SJCRH30 (cell line): Measurements from ENCODE around the gene TRMT44. TPM values are rescaled to one million over a fixed set of nuclear protein-coding genes. Genes with fewer than 3 reads are reported as not detected.

Experiments used
- DNase-seq, 2 experiments: peaks; one replicate each; pipeline ENCODE4 v3.0.0-alpha.2; 2015 to 2020
- H3K27ac ChIP-seq: fragments of 250-450 bp; sonication (Bioruptor Pico); 2 replicates; pipeline ENCODE4 v1.5.1; 2020; ENCODE audit warnings: mild to moderate bottlenecking, moderate library complexity
- H3K27me3 ChIP-seq: fragments of 250-450 bp; sonication (Bioruptor Pico); 2 replicates; pipeline ENCODE4 v1.5.1; 2020; ENCODE audit warnings: mild to moderate bottlenecking, moderate library complexity
- H3K36me3 ChIP-seq: fragments of 250-450 bp; sonication (Bioruptor Pico); 2 replicates; pipeline ENCODE4 v1.5.1; 2020; ENCODE audit warnings: mild to moderate bottlenecking, moderate library complexity
- H3K4me1 ChIP-seq: fragments of 250-450 bp; sonication (Bioruptor Pico); 2 replicates; pipeline ENCODE4 v1.5.1; 2020; ENCODE audit warnings: mild to moderate bottlenecking, moderate library complexity
- H3K4me3 ChIP-seq: fragments of 250-450 bp; sonication (Bioruptor Pico); 2 replicates; pipeline ENCODE4 v1.5.1; 2020; ENCODE audit warnings: mild to moderate bottlenecking, moderate library complexity
- H3K9me3 ChIP-seq: fragments of 250-450 bp; sonication (Bioruptor Pico); replicated peaks from 2 replicates; pipeline ENCODE4 v1.5.1; 2020; ENCODE audit warnings: mild to moderate bottlenecking, moderate library complexity
- total RNA-seq: library from RNA; depleted of rRNA; stranded (reverse); fragments of >200 nt; shearing (Covaris generic); gene quantifications from 2 replicates; pipeline ENCODE4 v1.2.3, GENCODE V29; 2014

The TRMT44 gene
- total RNA-seq, 1 experiment from 2014 or later = 14.3 TPM

- Histone ChIP-seq H3K27ac (no peak overlapping the region), H3K4me1 (0 out of 2 replicates have a peak, but pooled peaks cover under 1% of the 10 kb centered on the region), H3K4me3 (no peak overlapping the region), H3K27me3 (no peaks in the 10 kb centered on the region), H3K9me3 (no peaks in the 10 kb centered on the region), H3K36me3 (peaks cover 19% of the 10 kb centered on the region)
- DNase-seq = no peak
Observed at GRCh38 chr4:8463811-8464210, 23.2 kb downstream of the TRMT44 start.

GRCh38 chr4:8464381-8464780, 23.8 kb downstream of the TRMT44 start:
- no peak overlapping the region for H3K4me3 ChIP-seq
- peaks cover 24% of the 10 kb centered on the region for H3K36me3 ChIP-seq
- no peak for DNase-seq
- H3K9me3 ChIP-seq = no peaks in the 10 kb centered on the region
- H3K27me3 ChIP-seq = no peaks in the 10 kb centered on the region
- peaks cover 4% of the 10 kb centered on the region; the same call in 1 of the 2 replicates for H3K4me1 ChIP-seq
- H3K27ac ChIP-seq = no peak overlapping the region

- peaks cover 24% of the 10 kb centered on the region for H3K36me3 ChIP-seq
- peaks cover 4% of the 10 kb centered on the region; the same call in 1 of the 2 replicates for H3K4me1 ChIP-seq
- no peak for DNase-seq
- no peak overlapping the region for H3K4me3 ChIP-seq
- no peaks in the 10 kb centered on the region for H3K9me3 ChIP-seq
- no peak overlapping the region for H3K27ac ChIP-seq
- H3K27me3 ChIP-seq = no peaks in the 10 kb centered on the region
Observed at GRCh38 chr4:8465615-8466611, 25.3 kb downstream of the TRMT44 start.

DNA sequence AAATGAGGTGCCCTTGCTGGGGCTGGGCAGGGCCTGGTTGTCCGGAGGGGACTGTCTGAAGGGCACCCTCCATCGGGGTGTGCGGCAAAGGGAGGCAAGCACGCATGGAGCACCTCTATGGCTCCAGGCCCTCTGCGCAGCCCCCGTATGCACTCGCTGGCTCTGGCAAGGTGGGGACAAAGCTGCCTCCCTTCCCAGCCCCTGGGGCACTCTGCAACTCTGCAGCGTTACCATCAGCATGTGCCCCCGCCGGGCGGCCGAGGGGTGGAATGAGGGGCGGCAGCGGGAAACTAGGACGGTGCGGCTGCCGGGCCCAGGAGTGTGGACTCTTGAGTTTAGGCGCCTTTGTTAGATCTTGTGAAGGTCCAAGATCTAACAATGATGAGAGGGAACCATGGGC, 26.4 kb downstream of the TRMT44 start:
- Histone ChIP-seq H3K36me3 (peaks cover 24% of the 10 kb centered on the region), H3K27ac (no peak overlapping the region), H3K4me1 (peaks cover 5% of the 10 kb centered on the region; the same call in 1 of the 2 replicates), H3K9me3 (no peaks in the 10 kb centered on the region), H3K4me3 (no peak overlapping the region), H3K27me3 (no peaks in the 10 kb centered on the region)
- DNase-seq = no peak

DNA sequence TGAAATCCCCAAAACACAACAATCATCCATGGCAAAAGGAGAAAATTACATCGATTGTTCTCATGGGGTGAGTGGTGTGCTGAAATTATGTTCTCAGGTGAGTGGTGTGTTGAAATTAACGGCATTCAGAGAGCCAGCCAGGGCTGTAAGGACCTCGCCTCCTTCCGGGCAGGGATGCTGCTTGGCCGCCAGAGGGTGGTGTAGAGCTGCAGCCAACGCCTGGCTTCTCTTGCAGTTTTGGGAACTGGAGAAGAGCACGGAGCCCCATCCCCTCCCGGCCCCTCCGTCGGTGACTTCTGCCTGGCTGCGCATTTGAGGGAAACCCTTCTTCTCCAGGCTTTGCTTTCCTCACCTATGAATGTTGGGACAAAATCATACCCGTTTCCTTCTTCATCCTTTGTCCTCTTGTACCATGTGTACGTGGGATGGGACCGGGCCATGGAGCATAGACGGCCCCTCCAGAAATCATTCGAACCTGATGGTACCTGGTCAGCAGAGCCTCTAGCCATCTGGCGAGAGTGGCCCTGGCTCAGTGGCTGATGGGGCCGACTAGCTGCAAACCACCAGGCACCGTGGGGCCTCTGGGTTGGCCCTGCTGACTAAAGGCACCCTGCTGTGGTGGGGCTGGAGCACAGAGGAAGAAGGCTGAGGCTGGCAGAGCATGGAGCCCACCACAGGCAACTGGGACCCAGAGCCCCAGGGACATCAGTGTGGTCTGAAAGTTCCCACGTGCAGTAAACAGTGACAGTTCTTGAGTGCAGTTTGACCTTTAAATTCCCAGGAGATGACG, 28.4 kb downstream of the TRMT44 start:
- Histone ChIP-seq H3K27me3 (no peaks in the 10 kb centered on the region), H3K36me3 (peaks cover 18% of the 10 kb centered on the region), H3K27ac (no peak overlapping the region), H3K4me1 (peaks cover 22% of the 10 kb centered on the region), H3K4me3 (no peak overlapping the region), H3K9me3 (no peaks in the 10 kb centered on the region)
- DNase-seq = peak; percentile 78 to 86

GRCh38 chr4:8469550-8469949, 29.0 kb downstream of the TRMT44 start:
- peaks cover 16% of the 10 kb centered on the region for H3K36me3 ChIP-seq
- no peaks in the 10 kb centered on the region for H3K27me3 ChIP-seq
- H3K4me1 ChIP-seq = peaks cover 22% of the 10 kb centered on the region
- H3K9me3 ChIP-seq = no peaks in the 10 kb centered on the region
- no peak for DNase-seq
- no peak overlapping the region for H3K4me3 ChIP-seq
- H3K27ac ChIP-seq = no peak overlapping the region

DNA sequence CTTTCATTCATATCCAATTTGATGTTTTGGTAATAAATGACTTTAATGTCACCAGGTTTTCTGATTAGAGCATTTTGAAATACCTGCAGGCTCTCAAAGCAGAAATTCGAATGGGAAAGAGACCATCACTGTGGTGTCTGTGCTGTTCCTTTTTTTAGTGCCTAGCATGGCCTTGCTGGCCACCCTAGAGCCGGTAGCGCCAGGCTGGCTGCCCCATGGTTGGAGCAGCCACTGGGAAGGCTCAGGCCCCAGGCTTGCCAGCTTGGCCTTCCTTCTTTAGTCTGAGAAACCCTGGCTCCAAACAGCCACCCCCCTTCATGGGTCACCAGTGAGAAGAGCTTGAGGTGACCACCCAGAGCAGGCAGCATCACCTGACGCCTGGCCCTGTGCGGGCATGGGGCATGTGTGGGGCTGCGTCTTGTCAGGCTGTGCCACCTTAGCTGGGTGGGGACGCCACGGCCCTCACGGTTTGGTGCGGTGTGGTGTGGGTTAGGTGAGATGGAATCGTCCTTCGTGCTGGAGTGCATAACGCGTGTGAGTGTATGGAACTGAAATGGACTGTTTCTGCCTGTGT, 30.0 kb downstream of the TRMT44 start:
- no peak overlapping the region for H3K27ac ChIP-seq
- no peaks in the 10 kb centered on the region for H3K9me3 ChIP-seq
- H3K36me3 ChIP-seq = peaks cover 12% of the 10 kb centered on the region
- no peak overlapping the region for H3K4me3 ChIP-seq
- peaks cover 22% of the 10 kb centered on the region for H3K4me1 ChIP-seq
- DNase-seq = no peak
- no peaks in the 10 kb centered on the region for H3K27me3 ChIP-seq

DNA sequence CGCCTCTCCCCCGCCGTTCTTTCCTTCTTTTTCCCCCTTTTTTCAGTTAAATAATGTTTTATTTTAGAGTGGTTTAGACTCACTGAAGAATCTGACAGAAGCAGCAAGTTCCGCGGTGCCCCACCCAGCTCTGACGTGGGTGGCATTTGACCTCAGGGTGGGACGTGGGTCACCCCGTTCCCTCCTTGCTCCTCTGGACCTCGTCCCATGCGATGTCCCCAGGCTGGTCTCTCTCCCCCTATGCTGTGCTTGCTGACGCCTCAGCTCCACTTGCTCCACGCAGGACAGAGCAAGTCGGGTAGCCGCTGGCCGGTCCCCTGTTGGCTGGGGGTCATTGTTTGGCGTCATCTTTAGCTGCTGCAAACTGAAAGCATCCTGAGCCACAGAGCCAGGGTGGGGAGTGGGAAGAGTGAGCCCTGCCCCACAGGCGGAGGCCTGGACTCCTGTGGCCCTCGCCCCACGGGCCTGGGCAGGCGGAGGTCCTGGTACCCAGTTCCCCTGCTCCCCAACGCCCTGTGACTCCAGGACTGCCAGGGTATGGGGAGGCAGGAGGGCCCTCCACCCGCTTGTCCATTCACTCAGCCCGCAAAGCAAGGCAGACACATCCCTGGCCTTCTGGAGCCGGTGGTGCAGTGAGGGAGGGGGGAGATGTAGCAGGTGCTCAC, 30.8 kb downstream of the TRMT44 start:
- no peak for DNase-seq
- H3K36me3 ChIP-seq = peaks cover 14% of the 10 kb centered on the region
- H3K4me3 ChIP-seq = no peak overlapping the region
- H3K9me3 ChIP-seq = no peaks in the 10 kb centered on the region
- H3K27me3 ChIP-seq = no peaks in the 10 kb centered on the region
- H3K4me1 ChIP-seq = peaks cover 22% of the 10 kb centered on the region
- H3K27ac ChIP-seq = no peak overlapping the region

GRCh38 chr4:8472158-8472688, 31.6 kb downstream of the TRMT44 start:
- DNase-seq = no peak
- Histone ChIP-seq H3K27me3 (no peaks in the 10 kb centered on the region), H3K4me3 (no peak overlapping the region), H3K27ac (peak overlapping the region; percentile 16; the same call in 1 of the 2 replicates), H3K4me1 (peaks cover 22% of the 10 kb centered on the region), H3K9me3 (no peaks in the 10 kb centered on the region), H3K36me3 (peaks cover 16% of the 10 kb centered on the region)

GRCh38 chr4:8472689-8473197, 32.2 kb downstream of the TRMT44 start:
- peaks cover 22% of the 10 kb centered on the region for H3K4me1 ChIP-seq
- no peaks in the 10 kb centered on the region for H3K9me3 ChIP-seq
- peaks cover 16% of the 10 kb centered on the region for H3K36me3 ChIP-seq
- no peaks in the 10 kb centered on the region for H3K27me3 ChIP-seq
- H3K4me3 ChIP-seq = no peak overlapping the region
- H3K27ac ChIP-seq = peak overlapping the region; percentile 16; the same call in 1 of the 2 replicates
- DNase-seq = peak in 1 of 2 experiments; percentile 33

- H3K27me3 ChIP-seq = no peaks in the 10 kb centered on the region
- H3K4me1 ChIP-seq = peaks cover 22% of the 10 kb centered on the region
- H3K36me3 ChIP-seq = peaks cover 13% of the 10 kb centered on the region
- no peaks in the 10 kb centered on the region for H3K9me3 ChIP-seq
- no peak overlapping the region for H3K4me3 ChIP-seq
- H3K27ac ChIP-seq = peak overlapping the region; percentile 16; the same call in 1 of the 2 replicates
- DNase-seq = no peak
Observed at GRCh38 chr4:8473198-8473919, 32.8 kb downstream of the TRMT44 start.

DNA sequence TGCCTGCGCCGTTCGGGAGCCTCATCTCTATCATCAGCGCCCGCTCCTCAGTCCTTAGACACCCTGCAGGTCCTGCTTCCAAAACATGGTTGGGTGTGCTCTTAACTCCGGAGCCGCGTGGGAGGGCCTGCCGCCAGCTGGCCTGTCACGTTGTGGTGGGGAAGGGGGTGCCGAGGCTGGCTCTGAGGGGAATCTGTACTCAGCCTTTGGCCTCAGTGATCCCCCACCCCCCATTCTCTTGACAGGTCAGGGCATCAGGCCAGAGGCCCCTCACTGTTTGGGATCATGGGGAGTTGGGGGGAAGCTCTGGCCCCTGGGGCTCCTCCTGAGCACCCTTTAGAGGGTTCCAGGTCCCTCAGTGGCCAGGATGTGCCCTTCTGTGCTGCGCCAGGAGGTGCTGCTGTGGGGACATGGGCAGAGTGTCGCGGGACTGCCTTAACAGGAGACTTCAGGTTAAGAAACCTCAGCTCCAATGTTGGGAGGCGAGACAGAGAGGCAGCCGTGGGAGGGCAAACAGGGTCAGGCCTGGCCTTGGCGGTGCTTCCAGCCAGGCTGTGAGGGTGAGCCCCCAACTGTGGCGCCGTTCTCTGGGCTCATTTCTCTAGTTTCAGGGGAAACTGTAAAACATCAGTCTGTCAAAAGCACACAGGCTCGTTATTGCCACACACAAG, 33.5 kb downstream of the TRMT44 start:
- Histone ChIP-seq H3K36me3 (peaks cover 8% of the 10 kb centered on the region), H3K4me3 (no peak overlapping the region), H3K4me1 (peaks cover 20% of the 10 kb centered on the region), H3K9me3 (no peaks in the 10 kb centered on the region), H3K27ac (no peak overlapping the region), H3K27me3 (no peaks in the 10 kb centered on the region)
- DNase-seq = no peak

- Histone ChIP-seq H3K4me3 (no peak overlapping the region), H3K27me3 (no peaks in the 10 kb centered on the region), H3K27ac (no peak overlapping the region), H3K36me3 (peaks cover 5% of the 10 kb centered on the region; the same call in 1 of the 2 replicates), H3K4me1 (peaks cover 18% of the 10 kb centered on the region), H3K9me3 (no peaks in the 10 kb centered on the region)
- DNase-seq = no peak
Observed at GRCh38 chr4:8474856-8475255, 34.3 kb downstream of the TRMT44 start.
